Type B pancreatic cell (in vitro differentiated cells): ENCODE measurements around the gene MAST4. TPM values are rescaled to one million over a fixed set of nuclear protein-coding genes. Genes with fewer than 3 reads are reported as not detected.

Experiments
- DNase-seq: peaks from one replicate; pipeline ENCODE4 v3.0.0; 2021; ENCODE audit warnings: mixed read lengths; ENCODE audit not compliant: unreplicated experiment; ENCODE audit errors: extremely low spot score
- H3K27ac Mint-ChIP-seq: 2 replicates; pipeline ENCODE4 v1.8.0; 2021; ENCODE audit warnings: mild to moderate bottlenecking, mixed read lengths
- H3K27me3 Mint-ChIP-seq: 2 replicates; pipeline ENCODE4 v1.8.0; 2021; ENCODE audit warnings: mixed read lengths
- H3K36me3 Mint-ChIP-seq: 2 replicates; pipeline ENCODE4 v1.8.0; 2021; ENCODE audit warnings: mixed read lengths
- H3K4me1 Mint-ChIP-seq: one replicate; pipeline ENCODE4 v1.8.0; 2021; ENCODE audit warnings: mixed read lengths; ENCODE audit not compliant: unreplicated experiment
- H3K4me3 Mint-ChIP-seq: 2 replicates; pipeline ENCODE4 v1.8.0; 2021; ENCODE audit warnings: mild to moderate bottlenecking, mixed read lengths
- H3K9me3 Mint-ChIP-seq: 2 replicates; pipeline ENCODE4 v1.8.0; 2021; ENCODE audit warnings: mixed read lengths
- CTCF ChIP-seq: fragments of 200-600 bp; sonication (generic); conservative IDR thresholded peaks from 2 replicates; pipeline ENCODE4 v1.5.0; 2021; ENCODE audit warnings: antibody characterized with exemption, mild to moderate bottlenecking
- total RNA-seq: library from RNA; stranded (reverse); gene quantifications from 2 replicates; pipeline ENCODE4 v1.2.1, GENCODE V29; 2021; ENCODE audit warnings: low replicate concordance

The MAST4 gene
- total RNA-seq, 1 donor from 2014 or later, result 23.0 TPM

GRCh38 chr5:66861402-66861801 lies 265.2 kb downstream of the MAST4 start:
- TF ChIP-seq CTCF, result no peak
- Mint-ChIP-seq H3K4me3 (no peak overlapping the region), H3K4me1 (peaks cover 31% of the 10 kb centered on the region), H3K9me3 (no peaks in the 10 kb centered on the region), H3K27me3 (no peaks in the 10 kb centered on the region), H3K27ac (no peak overlapping the region), H3K36me3 (no peaks in the 10 kb centered on the region)
- no peak for DNase-seq

DNA sequence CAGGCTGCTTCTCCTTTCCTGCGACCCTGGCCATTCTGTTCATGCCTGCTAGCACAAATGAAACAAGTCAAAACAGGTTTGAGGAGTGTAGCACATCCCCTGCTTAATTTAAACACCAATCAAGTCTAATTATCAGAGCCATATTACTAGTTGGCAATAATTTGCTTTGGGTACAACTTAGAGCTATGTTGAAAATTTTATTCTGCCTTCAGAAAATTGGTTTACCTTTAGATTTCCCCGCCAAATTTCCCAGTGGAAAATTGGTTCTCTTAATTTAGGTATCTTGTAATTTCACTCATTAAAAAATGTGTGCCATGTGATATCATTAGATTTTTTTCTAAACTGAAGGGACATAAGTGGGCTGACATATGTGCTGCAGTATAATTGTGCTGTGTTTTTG lies 265.8 kb downstream of the MAST4 start:
- TF ChIP-seq CTCF, result no peak
- H3K9me3 Mint-ChIP-seq, result no peaks in the 10 kb centered on the region
- DNase-seq, result no peak
- no peak overlapping the region for H3K27ac Mint-ChIP-seq
- H3K4me1 Mint-ChIP-seq, result peaks cover 31% of the 10 kb centered on the region
- H3K4me3 Mint-ChIP-seq, result no peak overlapping the region
- no peaks in the 10 kb centered on the region for H3K27me3 Mint-ChIP-seq
- no peaks in the 10 kb centered on the region for H3K36me3 Mint-ChIP-seq

- Mint-ChIP-seq H3K27me3 (no peaks in the 10 kb centered on the region), H3K4me1 (peaks cover 40% of the 10 kb centered on the region), H3K9me3 (no peaks in the 10 kb centered on the region), H3K36me3 (no peaks in the 10 kb centered on the region), H3K4me3 (no peak overlapping the region), H3K27ac (no peak overlapping the region)
- DNase-seq, result no peak
- TF ChIP-seq CTCF, result no peak
Observed at GRCh38 chr5:66863243-66864170, 267.3 kb downstream of the MAST4 start.

GRCh38 chr5:66864240-66864884 lies 268.2 kb downstream of the MAST4 start:
- TF ChIP-seq CTCF, result no peak
- Mint-ChIP-seq H3K4me1 (peaks cover 48% of the 10 kb centered on the region), H3K4me3 (no peak overlapping the region), H3K9me3 (no peaks in the 10 kb centered on the region), H3K36me3 (no peaks in the 10 kb centered on the region), H3K27ac (no peak overlapping the region), H3K27me3 (no peaks in the 10 kb centered on the region)
- no peak for DNase-seq

GRCh38 chr5:66867618-66868322 lies 271.6 kb downstream of the MAST4 start:
- H3K9me3 Mint-ChIP-seq, result no peaks in the 10 kb centered on the region
- H3K27ac Mint-ChIP-seq, result peak overlapping the region; percentile 38
- no peak overlapping the region for H3K4me3 Mint-ChIP-seq
- no peaks in the 10 kb centered on the region for H3K36me3 Mint-ChIP-seq
- no peak for DNase-seq
- H3K27me3 Mint-ChIP-seq, result no peaks in the 10 kb centered on the region
- no peak for TF ChIP-seq CTCF
- peaks cover 28% of the 10 kb centered on the region for H3K4me1 Mint-ChIP-seq
